HCT116 (cell line): ENCODE measurements around the gene MIA2. TPM values are rescaled to one million over a fixed set of nuclear protein-coding genes. Genes with fewer than 3 reads are reported as not detected.

Experiments used
- ATAC-seq: fragments of 200-7000 bp; cut with Tn5 transposase; 2 replicates; pipeline ENCODE4 v1.9.1; 2020; ENCODE audit warnings: mild to moderate bottlenecking, moderate library complexity
- BruUV-seq: library from RNA; stranded (reverse); fragments of 400-500 nt; replicated peaks from 2 replicates; lab custom pipeline; 2021; lab: Mats Ljungman, UMichigan
- CTCF ChIA-PET: fragments of 300-600 bp; sonication (Branson Sonifier 250); formaldehyde crosslinking; loops from one replicate; lab custom pipeline; 2021; ENCODE audit warnings: antibody characterized with exemption; lab: Charles Lee
- POLR2A ChIA-PET: fragments of 300-600, 350-600 bp; sonication (Branson Sonifier 250); formaldehyde crosslinking; loops from one replicate; lab custom pipeline; 2021; ENCODE audit warnings: antibody characterized with exemption; lab: Charles Lee
- RAD21 ChIA-PET, 2 experiments: fragments of 300-600 bp; sonication (Branson Sonifier 250); formaldehyde crosslinking; loops; one replicate each; lab custom pipeline; 2023; ENCODE audit warnings: low total read pairs in 2 of 2; ENCODE audit not compliant: uncharacterized antibody in 2 of 2, unreplicated experiment in 2 of 2, low non-redundant PET in 1 of 2; lab: Charles Lee
- DNase-seq: peaks from one replicate; pipeline ENCODE4 v3.0.0-alpha.2; 2010; ENCODE audit warnings: low read depth, low spot score
- H2AFZ ChIP-seq: fragments of 200-600 bp; shearing (Covaris generic), sonication (generic); 2 replicates; pipeline ENCODE4 v1.6.1; 2017; ENCODE audit warnings: low read depth, mixed run types, mixed read lengths, antibody characterized with exemption, low read length; ENCODE audit not compliant: poor library complexity, severe bottlenecking
- H3K27ac ChIP-seq: 2 replicates; pipeline ENCODE4 v1.5.1; 2012; ENCODE audit warnings: low read depth, low read length
- H3K27me3 ChIP-seq: fragments of 200-600 bp; sonication (generic); 2 replicates; pipeline ENCODE4 v1.6.1; 2016; ENCODE audit warnings: mixed run types, low read length, mixed read lengths; ENCODE audit not compliant: insufficient read depth
- H3K36me3 ChIP-seq, 2 experiments: fragments of 200-500 bp in 1 of 2; fragments of 200-600 bp in 1 of 2; sonication (Bioruptor generic) in 1 of 2; sonication (generic) in 1 of 2; 2 replicates each; pipeline versions ENCODE4 v1.5.1 to v1.6.1; 2014 to 2016; ENCODE audit warnings: low read length in 2 of 2, inconsistent platforms in 1 of 2, mixed read lengths in 1 of 2, mixed run types in 1 of 2; ENCODE audit not compliant: insufficient read depth in 2 of 2, control insufficient read depth in 1 of 2
- H3K4me1 ChIP-seq, 2 experiments: fragments of 200-600 bp in 1 of 2; sonication (generic) in 1 of 2; 2 replicates each; pipeline versions ENCODE4 v1.5.1 to v1.6.1; 2012 to 2017; ENCODE audit warnings: low read length in 2 of 2, inconsistent platforms in 1 of 2, mild to moderate bottlenecking in 1 of 2, mixed read lengths in 1 of 2, mixed run types in 1 of 2, moderate library complexity in 1 of 2; ENCODE audit not compliant: insufficient read depth in 2 of 2, control insufficient read depth in 1 of 2
- H3K4me2 ChIP-seq: fragments of 200-600 bp; sonication (generic); 2 replicates; pipeline ENCODE4 v1.6.1; 2017; ENCODE audit warnings: mixed run types, low read length, mixed read lengths
- H3K4me3 ChIP-seq, 2 experiments: fragments of 200-600 bp in 1 of 2; sonication (generic) in 1 of 2; replicated peaks in 1 of 2; 2 replicates each; pipeline ENCODE4 v1.5.1; 2011 to 2016; ENCODE audit warnings: low read length in 2 of 2, control low read depth in 1 of 2, low read depth in 1 of 2, mild to moderate bottlenecking in 1 of 2, mixed read lengths in 1 of 2, mixed run types in 1 of 2
- H3K79me2 ChIP-seq: fragments of 200-600 bp; sonication (generic); 2 replicates; pipeline ENCODE4 v1.6.1; 2017; ENCODE audit warnings: mild to moderate bottlenecking, mixed run types, low read length, moderate library complexity, mixed read lengths; ENCODE audit not compliant: insufficient read depth
- H3K9ac ChIP-seq: fragments of 200-600 bp; sonication (generic); 2 replicates; pipeline ENCODE4 v1.6.1; 2016; ENCODE audit warnings: low read length, mixed read lengths
- H3K9me2 ChIP-seq: fragments of 200-600 bp; sonication (generic), shearing (Covaris generic); 2 replicates; pipeline ENCODE4 v1.6.1; 2017; ENCODE audit warnings: mixed run types, mild to moderate bottlenecking, moderate library complexity; ENCODE audit not compliant: insufficient read depth
- H3K9me3 ChIP-seq, 2 experiments: fragments of 200-500 bp in 1 of 2; fragments of 200-600 bp in 1 of 2; sonication (Bioruptor generic) in 1 of 2; sonication (generic) in 1 of 2; 2 replicates each; pipeline ENCODE4 v1.6.1; 2014 to 2017; ENCODE audit warnings: low read length in 2 of 2, mixed read lengths in 2 of 2, inconsistent platforms in 1 of 2, low read depth in 1 of 2, mild to moderate bottlenecking in 1 of 2, mixed run types in 1 of 2, moderate library complexity in 1 of 2; ENCODE audit not compliant: control insufficient read depth in 1 of 2, insufficient read depth in 1 of 2
- H4K20me1 ChIP-seq: fragments of 200-600 bp; sonication (generic), shearing (Covaris generic); 2 replicates; pipeline ENCODE4 v1.6.1; 2017; ENCODE audit warnings: mixed run types, mild to moderate bottlenecking, moderate library complexity; ENCODE audit not compliant: insufficient read depth
- intact Hi-C: fragments of 100-400 bp; cut with micrococcal nuclease; formaldehyde crosslinking; loops from 2 replicates; pipeline ENCODE4 v1.10.0; 2022
- total RNA-seq: library from RNA; stranded (reverse); gene quantifications from one replicate; pipeline ENCODE4 v1.2.1, GENCODE V29; 2021; ENCODE audit not compliant: unreplicated experiment
- TF ChIP-seq, protein P1 (sequence below), 3 experiments: fragments of 200-600 bp in 1 of 3; sonication (generic) in 1 of 3; IDR thresholded peaks in 2 of 3; conservative IDR thresholded peaks in 1 of 3; 2 replicates each; pipeline ENCODE4 v1.5.1; 2012 to 2017; ENCODE audit warnings: low read depth in 2 of 3, low read length in 2 of 3, antibody characterized with exemption in 1 of 3, borderline replicate concordance in 1 of 3, control low read depth in 1 of 3, mild to moderate bottlenecking in 1 of 3, mixed read lengths in 1 of 3, mixed run types in 1 of 3, moderate library complexity in 1 of 3; ENCODE audit not compliant: insufficient read depth in 1 of 3
- TF ChIP-seq, protein P2 (sequence below): IDR thresholded peaks from 2 replicates; pipeline ENCODE4 v1.6.1; 2012; ENCODE audit warnings: low read depth

Gene MIA2
- total RNA-seq, 1 experiment from 2014 or later: 31.1 TPM

DNA sequence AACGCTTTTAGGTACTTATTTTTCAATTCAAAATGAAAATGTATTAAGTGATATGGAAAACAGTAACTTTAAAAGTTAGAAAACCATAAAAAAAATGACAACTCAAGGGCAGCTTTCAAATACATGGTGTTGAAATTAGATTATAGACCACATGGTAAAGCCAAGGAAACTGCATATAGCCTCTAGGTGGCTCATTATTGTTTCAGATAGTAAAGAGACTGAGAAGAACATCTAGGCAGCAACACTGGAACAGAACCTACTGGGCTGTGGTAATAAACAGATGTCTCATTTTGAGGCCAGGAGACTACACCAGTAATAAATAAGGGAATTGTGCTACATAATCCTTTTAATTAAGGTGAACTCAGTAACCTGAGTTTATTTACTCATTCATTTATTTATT is 185.6 kb downstream of the MIA2 start:
- H3K4me3 ChIP-seq: no peak overlapping the region
- no peak overlapping the region for H3K27ac ChIP-seq
- no peaks in the 10 kb centered on the region for H3K36me3 ChIP-seq
- ATAC-seq: peak; percentile 67
- no peak for DNase-seq
- no peaks in the 10 kb centered on the region for H3K9me2 ChIP-seq
- H3K27me3 ChIP-seq: no peaks in the 10 kb centered on the region
- POLR2A ChIA-PET: no interaction called here
- H3K4me1 ChIP-seq: no peaks in the 10 kb centered on the region
- H3K9me3 ChIP-seq: 0 out of 4 replicates have a peak, but pooled peaks cover 0 to 6% of the 10 kb centered on the region in 2 experiments
- H3K9ac ChIP-seq: no peak overlapping the region
- BruUV-seq: no TSS peak
- no peak overlapping the region for H3K4me2 ChIP-seq
- no peak overlapping the region for H2AFZ ChIP-seq
- peaks cover 11% of the 10 kb centered on the region; the same call in 1 of the 2 replicates for H3K79me2 ChIP-seq
- CTCF ChIA-PET: interaction anchor here (1.1 kb wide), 1 partner anchor 13 kb away, joined by 3 read pairs; the partner anchor contains the start of gene FBXO33
- H4K20me1 ChIP-seq: no peaks in the 10 kb centered on the region
- RAD21 ChIA-PET: interaction anchor here in 1 of 2 experiments (0.7 kb wide), 1 partner anchor 551 kb away, joined by 3 read pairs; no protein-coding TSS in a partner anchor
- TF ChIP-seq, protein P1, sequence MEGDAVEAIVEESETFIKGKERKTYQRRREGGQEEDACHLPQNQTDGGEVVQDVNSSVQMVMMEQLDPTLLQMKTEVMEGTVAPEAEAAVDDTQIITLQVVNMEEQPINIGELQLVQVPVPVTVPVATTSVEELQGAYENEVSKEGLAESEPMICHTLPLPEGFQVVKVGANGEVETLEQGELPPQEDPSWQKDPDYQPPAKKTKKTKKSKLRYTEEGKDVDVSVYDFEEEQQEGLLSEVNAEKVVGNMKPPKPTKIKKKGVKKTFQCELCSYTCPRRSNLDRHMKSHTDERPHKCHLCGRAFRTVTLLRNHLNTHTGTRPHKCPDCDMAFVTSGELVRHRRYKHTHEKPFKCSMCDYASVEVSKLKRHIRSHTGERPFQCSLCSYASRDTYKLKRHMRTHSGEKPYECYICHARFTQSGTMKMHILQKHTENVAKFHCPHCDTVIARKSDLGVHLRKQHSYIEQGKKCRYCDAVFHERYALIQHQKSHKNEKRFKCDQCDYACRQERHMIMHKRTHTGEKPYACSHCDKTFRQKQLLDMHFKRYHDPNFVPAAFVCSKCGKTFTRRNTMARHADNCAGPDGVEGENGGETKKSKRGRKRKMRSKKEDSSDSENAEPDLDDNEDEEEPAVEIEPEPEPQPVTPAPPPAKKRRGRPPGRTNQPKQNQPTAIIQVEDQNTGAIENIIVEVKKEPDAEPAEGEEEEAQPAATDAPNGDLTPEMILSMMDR (IDR thresholded peaks at IDR 0.05 in 2 of 3, conservative IDR thresholded peaks at IDR 0.05 in 1 of 3; ENCODE audit: borderline replicate concordance in 1 of 3, insufficient read depth in 1 of 3, low read depth in 2 of 3, low read length in 2 of 3): 0 out of 6 replicates have a peak, but pooled peaks of 1 of the 3 experiments have one; percentile 23
- TF ChIP-seq, protein P2, sequence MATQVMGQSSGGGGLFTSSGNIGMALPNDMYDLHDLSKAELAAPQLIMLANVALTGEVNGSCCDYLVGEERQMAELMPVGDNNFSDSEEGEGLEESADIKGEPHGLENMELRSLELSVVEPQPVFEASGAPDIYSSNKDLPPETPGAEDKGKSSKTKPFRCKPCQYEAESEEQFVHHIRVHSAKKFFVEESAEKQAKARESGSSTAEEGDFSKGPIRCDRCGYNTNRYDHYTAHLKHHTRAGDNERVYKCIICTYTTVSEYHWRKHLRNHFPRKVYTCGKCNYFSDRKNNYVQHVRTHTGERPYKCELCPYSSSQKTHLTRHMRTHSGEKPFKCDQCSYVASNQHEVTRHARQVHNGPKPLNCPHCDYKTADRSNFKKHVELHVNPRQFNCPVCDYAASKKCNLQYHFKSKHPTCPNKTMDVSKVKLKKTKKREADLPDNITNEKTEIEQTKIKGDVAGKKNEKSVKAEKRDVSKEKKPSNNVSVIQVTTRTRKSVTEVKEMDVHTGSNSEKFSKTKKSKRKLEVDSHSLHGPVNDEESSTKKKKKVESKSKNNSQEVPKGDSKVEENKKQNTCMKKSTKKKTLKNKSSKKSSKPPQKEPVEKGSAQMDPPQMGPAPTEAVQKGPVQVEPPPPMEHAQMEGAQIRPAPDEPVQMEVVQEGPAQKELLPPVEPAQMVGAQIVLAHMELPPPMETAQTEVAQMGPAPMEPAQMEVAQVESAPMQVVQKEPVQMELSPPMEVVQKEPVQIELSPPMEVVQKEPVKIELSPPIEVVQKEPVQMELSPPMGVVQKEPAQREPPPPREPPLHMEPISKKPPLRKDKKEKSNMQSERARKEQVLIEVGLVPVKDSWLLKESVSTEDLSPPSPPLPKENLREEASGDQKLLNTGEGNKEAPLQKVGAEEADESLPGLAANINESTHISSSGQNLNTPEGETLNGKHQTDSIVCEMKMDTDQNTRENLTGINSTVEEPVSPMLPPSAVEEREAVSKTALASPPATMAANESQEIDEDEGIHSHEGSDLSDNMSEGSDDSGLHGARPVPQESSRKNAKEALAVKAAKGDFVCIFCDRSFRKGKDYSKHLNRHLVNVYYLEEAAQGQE: no peak
- TF ChIP-seq, all 23 proteins: peak for 1
- intact Hi-C loops: loop anchor here (5.0 kb wide), 1 partner anchor 187 kb away; the partner anchor contains the start of gene MIA2
